Esophagus muscularis mucosa (tissue), 4 donors: ENCODE measurements around the gene AKAP8.

Experiments used
- CTCF ChIP-seq, 3 experiments: fragments of 200-600 bp in 2 of 3; fragments of 450-650 bp in 1 of 3; sonication (generic) in 2 of 3; IDR thresholded peaks; one replicate each; pipeline ENCODE4 v1.5.1; 2017 to 2019; ENCODE audit warnings: antibody characterized with exemption in 3 of 3, mild to moderate bottlenecking in 2 of 3, moderate library complexity in 1 of 3
- EP300 ChIP-seq: sonication (generic); formaldehyde crosslinking; IDR thresholded peaks from one replicate; pipeline ENCODE4 v1.6.1; 2017; ENCODE audit warnings: antibody characterized with exemption
- POLR2A ChIP-seq: fragments of 450-650 bp; IDR thresholded peaks from one replicate; pipeline ENCODE4 v1.6.1; 2017; ENCODE audit warnings: antibody characterized with exemption, moderate library complexity, mild to moderate bottlenecking, low read depth

- TF ChIP-seq CTCF (IDR thresholded peaks at IDR 0.05) (no peak), POLR2A (no peak), EP300 (no peak)
Measured at GRCh38 chr19:15393963-15394362, 14.4 kb upstream of the AKAP8 start.
